Left forelimb (tissue), 1 donor: Measurements from ENCODE around the gene EHD2.

Experiments
- DNase-seq: peaks from one replicate; pipeline ENCODE4 v3.0.0-alpha.2; 2018; ENCODE audit warnings: low spot score

EHD2 gene

GRCh38 chr19:47691090-47691489 lies 22.1 kb upstream of the EHD2 start:
- DNase-seq, result no peak

- DNase-seq, result no peak
Measured at GRCh38 chr19:47691782-47692181, 21.4 kb upstream of the EHD2 start.

GRCh38 chr19:47693489-47693888 lies 19.7 kb upstream of the EHD2 start:
- DNase-seq, result no peak

- no peak for DNase-seq
Measured at GRCh38 chr19:47693903-47694302, 19.3 kb upstream of the EHD2 start.

GRCh38 chr19:47694466-47695273 lies 18.6 kb upstream of the EHD2 start:
- no peak for DNase-seq

GRCh38 chr19:47695533-47696262 lies 17.5 kb upstream of the EHD2 start:
- no peak for DNase-seq

GRCh38 chr19:47696635-47697034 lies 16.6 kb upstream of the EHD2 start:
- no peak for DNase-seq

- DNase-seq, result no peak
Measured at GRCh38 chr19:47697863-47698609, 15.2 kb upstream of the EHD2 start.

GRCh38 chr19:47698631-47699359 lies 14.4 kb upstream of the EHD2 start:
- DNase-seq, result no peak

- DNase-seq, result no peak
Measured at GRCh38 chr19:47699360-47699917, 13.8 kb upstream of the EHD2 start.

GRCh38 chr19:47700934-47701716 lies 12.1 kb upstream of the EHD2 start:
- no peak for DNase-seq

GRCh38 chr19:47701717-47702552 lies 11.3 kb upstream of the EHD2 start:
- DNase-seq, result no peak

GRCh38 chr19:47702671-47703070 lies 10.6 kb upstream of the EHD2 start:
- no peak for DNase-seq

- no peak for DNase-seq
Measured at GRCh38 chr19:47703301-47703700, 9.9 kb upstream of the EHD2 start.

- DNase-seq, result no peak
Measured at GRCh38 chr19:47704024-47704423, 9.2 kb upstream of the EHD2 start.

GRCh38 chr19:47704656-47705055 lies 8.6 kb upstream of the EHD2 start:
- DNase-seq, result no peak

- DNase-seq, result no peak
Measured at GRCh38 chr19:47707135-47707925, 5.9 kb upstream of the EHD2 start.

- DNase-seq, result no peak
Measured at GRCh38 chr19:47711652-47712242, 1.5 kb upstream of the EHD2 start.

GRCh38 chr19:47714339-47714738 lies 1.1 kb downstream of the EHD2 start:
- DNase-seq, result no peak
